AG09309 (cell line): ENCODE measurements around the gene IFT122.
"Not testable (repeated sequence)": the region's sequence is repeated elsewhere in the genome, so short reads cannot be mapped to it uniquely, and the experiment has no call there.

Experiments
- DNase-seq: peaks from one replicate; pipeline ENCODE4 v3.0.0-alpha.2; 2010; ENCODE audit warnings: low read depth
- H3K4me3 ChIP-seq: 2 replicates; pipeline ENCODE4 v1.5.1; 2011; ENCODE audit warnings: mild to moderate bottlenecking, low read depth, low read length, moderate library complexity; ENCODE audit not compliant: control insufficient read depth
- CTCF ChIP-seq: IDR thresholded peaks from 2 replicates; pipeline ENCODE4 v1.5.1; 2011; ENCODE audit warnings: mild to moderate bottlenecking, low read depth, low read length, inconsistent platforms; ENCODE audit not compliant: insufficient read depth, control insufficient read depth; ENCODE audit errors: missing control alignments

Gene IFT122

GRCh38 chr3:129481766-129482332 lies 41.8 kb downstream of the IFT122 start:
- TF ChIP-seq CTCF: no peak
- H3K4me3 ChIP-seq: no peak overlapping the region
- no peak for DNase-seq

- H3K4me3 ChIP-seq: no peak overlapping the region
- TF ChIP-seq CTCF: no peak
- no peak for DNase-seq
Measured at GRCh38 chr3:129482721-129483120, 42.7 kb downstream of the IFT122 start.

GRCh38 chr3:129483870-129484269 lies 43.8 kb downstream of the IFT122 start:
- DNase-seq: no peak
- H3K4me3 ChIP-seq: no peak overlapping the region
- no peak for TF ChIP-seq CTCF

GRCh38 chr3:129485146-129485545 lies 45.1 kb downstream of the IFT122 start:
- not testable (repeated sequence) for DNase-seq, H3K4me3 ChIP-seq

- TF ChIP-seq CTCF: no peak
- DNase-seq: peak; percentile 98
- no peak overlapping the region for H3K4me3 ChIP-seq
Measured at GRCh38 chr3:129485721-129486663, 46.0 kb downstream of the IFT122 start.

- no peak overlapping the region for H3K4me3 ChIP-seq
- no peak for TF ChIP-seq CTCF
Measured at GRCh38 chr3:129486664-129487035, 46.6 kb downstream of the IFT122 start.

GRCh38 chr3:129487183-129487867 lies 47.3 kb downstream of the IFT122 start:
- DNase-seq: no peak
- H3K4me3 ChIP-seq: no peak overlapping the region
- TF ChIP-seq CTCF: no peak

More at GRCh38 chr3:129486664-129487035, 46.6 kb downstream of the IFT122 start:
- no peak for DNase-seq

GRCh38 chr3:129487868-129488335 lies 47.9 kb downstream of the IFT122 start:
- H3K4me3 ChIP-seq, DNase-seq: not testable (repeated sequence)

GRCh38 chr3:129489258-129489657 lies 49.2 kb downstream of the IFT122 start:
- DNase-seq: not testable (repeated sequence)

More at GRCh38 chr3:129489258-129489657, 49.2 kb downstream of the IFT122 start:
- H3K4me3 ChIP-seq: not testable (repeated sequence)
